Measurements from ENCODE around the gene FTSJ1.

Gene FTSJ1

GRCh38 chrX:48470110-48470832 lies 5.7 kb upstream of the FTSJ1 start, which contains the start of gene SLC38A5:
Gene SLC38A5 (minus strand): TSS chrX:48470260. CDS start chrX:48467924, 2,336 bp downstream.
- no peak for DNase-seq (ENCODE audit: low spot score)

GRCh38 chrX:48470833-48471118 lies 5.2 kb upstream of the FTSJ1 start:
- DNase-seq (ENCODE audit: low spot score) = no peak

- no peak for DNase-seq (ENCODE audit: low spot score)
Measured at GRCh38 chrX:48471504-48471903, 4.5 kb upstream of the FTSJ1 start.

- DNase-seq (ENCODE audit: low spot score) = no peak
Measured at GRCh38 chrX:48472225-48472624, 3.8 kb upstream of the FTSJ1 start.

GRCh38 chrX:48472851-48473703 lies 2.9 kb upstream of the FTSJ1 start:
- DNase-seq (ENCODE audit: low spot score) = no peak

- DNase-seq (ENCODE audit: low spot score) = no peak
Measured at GRCh38 chrX:48473704-48473990, 2.4 kb upstream of the FTSJ1 start.

- DNase-seq (ENCODE audit: low spot score) = peak; percentile 46
Measured at GRCh38 chrX:48474127-48474526, 1.9 kb upstream of the FTSJ1 start.

GRCh38 chrX:48474581-48474980 lies 1.4 kb upstream of the FTSJ1 start:
- no peak for DNase-seq (ENCODE audit: low spot score)

- DNase-seq (ENCODE audit: low spot score) = peak; percentile 27
Measured at GRCh38 chrX:48475296-48475695, 703 bp upstream of the FTSJ1 start.

GRCh38 chrX:48476919-48477318 lies 920 bp downstream of the FTSJ1 start:
- no peak for DNase-seq (ENCODE audit: low spot score)

- no peak for DNase-seq (ENCODE audit: low spot score)
Measured at GRCh38 chrX:48477960-48478755, 2.2 kb downstream of the FTSJ1 start.

- no peak for DNase-seq (ENCODE audit: low spot score)
Measured at GRCh38 chrX:48478806-48479205, 2.8 kb downstream of the FTSJ1 start.

- DNase-seq (ENCODE audit: low spot score) = no peak
Measured at GRCh38 chrX:48480142-48480541, 4.1 kb downstream of the FTSJ1 start.

GRCh38 chrX:48480583-48480982 lies 4.6 kb downstream of the FTSJ1 start:
- DNase-seq (ENCODE audit: low spot score) = no peak

- DNase-seq (ENCODE audit: low spot score) = no peak
Measured at GRCh38 chrX:48482526-48482925, 6.5 kb downstream of the FTSJ1 start.

- no peak for DNase-seq (ENCODE audit: low spot score)
Measured at GRCh38 chrX:48487362-48487798, 11.4 kb downstream of the FTSJ1 start.

GRCh38 chrX:48488034-48488433 lies 12.0 kb downstream of the FTSJ1 start:
- DNase-seq (ENCODE audit: low spot score) = no peak

GRCh38 chrX:48489296-48489695 lies 13.3 kb downstream of the FTSJ1 start:
- DNase-seq (ENCODE audit: low spot score) = no peak

- no peak for DNase-seq (ENCODE audit: low spot score)
Measured at GRCh38 chrX:48489892-48490291, 13.9 kb downstream of the FTSJ1 start.

- DNase-seq (ENCODE audit: low spot score) = peak; percentile 8
Measured at GRCh38 chrX:48490661-48491060, 14.7 kb downstream of the FTSJ1 start.

- no peak for DNase-seq (ENCODE audit: low spot score)
Measured at GRCh38 chrX:48491809-48492208, 15.8 kb downstream of the FTSJ1 start.

- peak; percentile 24 for DNase-seq (ENCODE audit: low spot score)
Measured at GRCh38 chrX:48492293-48492910, 16.4 kb downstream of the FTSJ1 start.

Measured in RKO (cell line).